Activated CD4-positive, alpha-beta T cell treated with anti-CD3 and anti-CD28 coated beads, Interleukin-2, amount 50 U/mL, for 1 hour (primary cell): ENCODE data around the gene YEATS4.

ENCODE experiments used
- DNase-seq: peaks from one replicate; pipeline ENCODE4 v3.0.0-alpha.2; 2020

Gene YEATS4

DNA sequence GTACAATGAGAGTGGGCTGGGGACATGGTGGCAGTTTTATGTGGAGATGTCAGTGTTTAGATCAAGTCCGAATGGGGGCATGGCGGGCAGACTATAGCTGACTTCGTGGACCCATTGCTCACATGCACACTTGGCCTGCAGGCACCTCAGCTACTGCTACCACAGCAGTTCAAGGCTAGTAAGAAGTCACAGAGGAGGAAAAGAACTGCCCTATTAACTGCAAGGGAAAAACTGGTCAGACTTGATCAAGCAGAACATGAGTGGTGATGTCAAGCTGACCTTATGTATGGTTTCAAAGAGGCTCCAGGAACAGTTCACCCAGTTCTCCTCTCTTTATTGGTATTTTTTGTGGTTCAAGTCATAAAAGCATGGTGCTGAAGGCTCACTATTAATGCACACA, 80.5 kb downstream of the YEATS4 start:
- DNase-seq, result no peak
